ENCODE measurements around the gene TRMT2A.

TRMT2A gene

DNA sequence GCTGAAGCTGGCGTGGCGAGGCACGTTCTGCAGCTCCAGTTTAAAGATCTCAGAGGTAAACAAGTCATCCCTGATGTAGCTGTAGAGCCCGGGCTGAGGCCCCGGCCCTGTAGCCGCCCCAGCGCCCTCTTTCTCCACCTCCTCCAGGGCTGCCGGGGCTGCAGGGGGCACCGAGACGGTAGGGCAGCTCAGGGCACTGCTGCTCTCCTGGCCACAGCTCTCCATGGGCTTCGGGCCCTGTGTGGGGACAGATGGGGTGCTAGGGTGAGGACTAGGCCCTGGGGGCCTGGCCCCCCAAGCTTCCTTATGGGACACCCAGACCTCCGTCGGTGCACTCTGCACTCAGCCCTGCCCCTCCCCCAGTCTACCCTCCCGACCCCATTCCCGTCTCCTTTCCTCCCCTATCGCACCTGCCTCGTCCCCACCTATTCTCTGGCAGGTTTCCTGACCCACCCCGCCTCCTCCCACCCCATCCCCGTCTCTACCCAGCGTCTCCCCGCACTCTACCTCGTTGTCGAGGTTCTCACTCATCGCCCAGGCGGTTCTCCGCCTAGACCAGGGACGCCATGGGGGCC lies 563 bp downstream of the TRMT2A start:
- DNase-seq (ENCODE audit: low spot score) = no peak

DNA sequence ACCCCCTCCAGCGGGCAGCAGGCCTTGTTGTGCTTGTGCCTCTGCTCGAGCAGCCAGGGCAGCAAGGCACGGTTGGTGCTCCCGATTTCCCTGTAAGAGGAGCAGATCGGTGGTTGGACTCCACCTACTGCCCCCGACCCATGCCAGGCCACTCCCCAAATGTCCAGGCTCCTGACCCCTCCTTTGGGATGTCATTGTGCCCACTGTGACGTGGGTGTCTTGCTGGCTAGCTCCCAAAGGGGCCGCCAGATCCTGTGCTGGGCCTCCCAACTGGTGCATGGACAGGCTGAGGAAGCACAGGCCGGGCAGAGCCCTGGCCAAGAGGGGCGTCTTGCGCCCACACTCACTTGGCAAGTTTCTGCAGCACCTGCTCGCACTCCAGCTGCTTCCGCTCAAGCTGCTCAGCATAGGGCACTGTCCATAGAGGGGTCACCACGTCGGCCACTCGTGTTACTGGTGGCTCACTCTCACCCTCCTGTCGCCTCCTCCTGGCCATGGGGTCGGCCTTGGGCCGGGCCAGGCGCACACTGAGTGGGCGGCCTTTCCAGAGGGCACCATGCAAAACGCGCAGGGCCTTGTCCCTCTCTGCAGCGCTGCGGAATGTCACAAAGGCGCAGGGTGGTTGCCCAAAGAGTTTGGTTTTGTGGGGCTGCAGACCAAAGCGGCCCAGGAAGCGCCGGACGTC lies 1.2 kb downstream of the TRMT2A start, which contains the start of gene RANBP1:
RANBP1 (plus strand) TSS at position 414 of the 685 bp plus-strand sequence; CDS start at position 495, 81 bp downstream.
- DNase-seq (ENCODE audit: low spot score) = peak; percentile 52

DNA sequence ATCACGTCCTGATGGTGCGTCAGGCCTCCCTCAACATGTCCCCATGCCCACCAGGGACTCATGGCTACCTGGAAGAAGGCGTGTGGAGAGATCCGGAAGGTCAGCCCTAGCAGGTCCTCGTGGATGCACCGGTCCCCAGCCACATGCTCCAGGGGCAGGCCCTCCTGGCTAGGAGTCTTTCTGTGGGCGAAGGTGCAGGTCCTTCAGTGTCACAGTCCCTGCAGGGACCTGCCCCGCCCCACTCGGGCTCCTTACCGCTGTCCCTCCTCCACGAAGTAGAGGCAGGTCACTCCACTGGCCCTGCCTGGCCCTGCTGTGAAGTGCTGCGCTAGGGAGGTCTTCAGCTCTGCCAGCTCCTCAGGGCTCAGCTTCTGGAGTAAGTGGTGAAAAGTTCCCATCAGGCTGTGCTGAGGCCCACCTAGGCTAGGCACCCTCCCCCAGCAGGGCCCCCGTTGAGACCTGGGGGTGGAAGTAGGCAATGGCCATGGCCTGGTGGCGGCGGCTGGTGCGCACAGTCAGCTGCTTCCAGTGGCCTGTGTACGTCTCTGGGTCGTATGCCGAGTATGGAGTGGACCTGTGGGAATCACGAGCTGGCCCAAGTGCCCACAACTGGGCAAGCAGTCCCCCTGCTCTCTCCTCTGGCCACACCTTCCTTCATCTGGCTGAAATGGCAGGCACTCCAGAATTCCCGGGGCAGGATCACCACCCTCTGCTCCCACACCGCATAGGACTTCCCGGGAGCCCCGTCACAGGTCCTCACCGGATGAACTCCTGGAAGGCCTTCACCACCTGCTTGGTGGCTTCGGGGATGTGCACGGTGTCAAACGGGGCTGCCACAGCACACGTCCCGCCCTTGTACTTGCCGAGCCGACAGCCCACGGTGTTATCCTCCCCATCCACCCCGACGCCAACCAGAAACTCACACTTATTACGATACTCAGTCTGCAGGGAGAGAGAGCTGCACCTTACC lies 2.2 kb downstream of the TRMT2A start:
- no peak for DNase-seq (ENCODE audit: low spot score)

DNA sequence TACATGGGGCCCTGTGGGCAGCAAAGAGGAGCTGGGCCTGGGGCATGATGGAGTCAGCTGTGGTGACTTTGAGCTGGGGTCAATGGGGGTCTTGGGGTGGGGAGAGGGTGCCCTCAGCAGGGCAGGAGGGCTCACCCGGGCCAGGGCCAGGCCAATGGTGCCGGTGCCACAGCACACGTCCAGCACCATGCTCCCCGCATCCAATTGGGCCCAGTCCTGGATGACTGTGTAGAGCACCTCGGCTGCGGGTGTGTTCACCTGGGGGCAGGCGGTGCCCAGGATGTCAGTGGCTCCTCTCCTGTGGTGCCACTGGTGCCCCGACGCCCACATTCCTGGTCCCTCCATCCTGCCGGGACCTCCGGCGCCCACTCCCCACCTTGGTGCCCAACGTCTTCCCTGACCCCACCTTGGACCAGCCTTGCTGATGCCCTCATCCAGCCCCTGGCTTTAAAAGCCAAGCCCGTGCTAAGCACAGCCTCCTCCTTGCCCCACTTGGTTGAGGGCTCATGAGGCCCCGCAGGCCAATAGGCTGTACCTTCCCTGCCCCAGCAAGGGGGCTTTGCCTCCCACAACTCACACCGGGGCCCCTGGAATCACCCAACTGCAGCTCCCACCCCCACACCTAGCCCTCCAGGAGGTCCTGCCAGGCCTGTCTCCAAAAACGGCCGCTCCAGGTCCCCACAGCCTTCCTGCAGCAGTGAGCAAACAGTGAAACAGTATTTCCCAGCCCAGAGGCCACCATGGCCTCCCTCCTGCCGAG lies 3.3 kb downstream of the TRMT2A start:
- no peak for DNase-seq (ENCODE audit: low spot score)

DNA sequence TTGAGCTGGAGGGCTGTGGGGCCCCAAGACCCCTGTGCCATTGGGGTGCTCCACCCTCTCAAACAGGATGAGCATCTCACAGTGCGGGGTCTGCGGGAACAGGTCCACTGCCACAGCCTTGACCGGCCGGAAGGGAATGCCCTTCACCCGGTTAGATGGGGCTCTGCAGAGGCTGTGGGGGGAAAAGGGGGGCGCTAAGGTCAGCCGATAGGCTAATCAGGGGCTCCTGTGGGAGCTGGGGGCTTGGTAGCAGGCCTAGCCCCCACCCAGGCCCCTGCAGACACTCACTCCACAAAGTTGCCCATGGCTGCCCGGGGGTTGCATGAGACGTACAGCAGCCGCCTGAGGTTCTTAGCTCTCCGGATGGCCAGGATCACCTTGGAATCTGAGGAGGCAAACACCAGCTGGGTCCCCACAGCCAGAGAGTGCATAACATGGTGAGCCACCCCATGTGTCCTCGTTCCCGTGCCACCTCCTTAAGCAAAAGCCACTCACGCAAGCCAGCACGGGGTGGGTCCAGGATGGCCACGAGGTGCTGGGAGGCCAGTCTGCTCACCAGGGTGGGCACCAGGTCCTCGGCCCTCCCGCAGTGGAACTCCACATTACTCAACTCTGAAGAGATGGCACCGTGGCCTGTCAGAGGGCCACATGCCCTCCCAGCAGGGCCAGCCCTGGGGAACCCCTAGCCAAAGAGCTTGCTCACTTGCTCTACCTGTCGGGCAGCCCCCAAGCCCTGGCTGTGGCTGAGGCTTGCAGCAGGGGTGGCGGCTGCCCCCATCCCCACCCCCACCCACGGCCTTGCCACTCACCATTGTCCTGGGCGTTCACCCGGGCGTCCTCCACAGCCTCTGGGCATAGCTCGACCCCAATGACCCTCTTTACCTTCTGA lies 4.2 kb downstream of the TRMT2A start:
- no peak for DNase-seq (ENCODE audit: low spot score)

DNA sequence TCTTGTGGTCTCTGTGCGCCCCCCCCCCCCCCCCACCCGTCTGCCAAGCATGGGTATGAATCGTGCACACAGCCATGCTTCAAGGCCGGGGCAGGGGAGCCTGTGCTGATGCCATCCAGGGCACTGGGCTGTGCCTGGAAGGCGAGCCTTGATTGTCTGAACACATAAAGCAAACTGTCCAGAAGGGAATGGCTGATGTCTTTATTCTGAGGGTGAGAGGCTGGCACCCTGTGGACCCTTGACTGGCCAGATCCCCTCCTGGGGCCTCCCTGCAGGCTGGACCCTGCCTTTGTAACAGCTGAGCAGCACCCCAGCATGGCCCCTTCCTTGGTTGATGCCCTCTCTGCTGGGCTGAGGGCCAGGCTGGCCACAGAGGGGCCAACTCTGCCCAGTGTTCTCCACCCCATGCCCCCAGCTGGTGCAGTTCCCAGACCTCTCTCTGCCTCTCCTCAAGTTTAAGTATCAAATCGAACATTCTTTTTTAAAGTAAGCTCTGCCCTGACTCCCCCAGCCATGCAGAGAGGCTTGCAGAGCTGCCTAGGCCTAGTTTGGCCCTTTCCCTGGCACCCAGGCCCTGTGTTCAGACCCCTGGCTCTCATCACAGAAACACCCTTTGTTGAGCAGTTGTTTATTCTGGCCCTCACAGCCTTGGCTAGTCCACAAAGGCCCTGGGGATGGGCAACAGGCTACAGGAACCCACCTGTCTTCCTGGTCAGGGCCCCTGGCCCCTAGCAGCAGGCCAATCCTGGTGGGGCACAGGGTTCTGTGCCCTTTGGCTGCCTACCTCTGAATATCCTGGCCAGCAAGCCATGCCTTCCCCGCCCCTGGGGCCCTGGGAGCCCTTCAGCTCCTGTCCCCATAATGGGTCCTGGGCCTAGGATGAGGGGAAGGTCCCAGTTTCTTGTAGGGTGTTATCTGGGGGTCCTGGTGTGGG lies 5.1 kb downstream of the TRMT2A start:
- DNase-seq (ENCODE audit: low spot score) = no peak

DNA sequence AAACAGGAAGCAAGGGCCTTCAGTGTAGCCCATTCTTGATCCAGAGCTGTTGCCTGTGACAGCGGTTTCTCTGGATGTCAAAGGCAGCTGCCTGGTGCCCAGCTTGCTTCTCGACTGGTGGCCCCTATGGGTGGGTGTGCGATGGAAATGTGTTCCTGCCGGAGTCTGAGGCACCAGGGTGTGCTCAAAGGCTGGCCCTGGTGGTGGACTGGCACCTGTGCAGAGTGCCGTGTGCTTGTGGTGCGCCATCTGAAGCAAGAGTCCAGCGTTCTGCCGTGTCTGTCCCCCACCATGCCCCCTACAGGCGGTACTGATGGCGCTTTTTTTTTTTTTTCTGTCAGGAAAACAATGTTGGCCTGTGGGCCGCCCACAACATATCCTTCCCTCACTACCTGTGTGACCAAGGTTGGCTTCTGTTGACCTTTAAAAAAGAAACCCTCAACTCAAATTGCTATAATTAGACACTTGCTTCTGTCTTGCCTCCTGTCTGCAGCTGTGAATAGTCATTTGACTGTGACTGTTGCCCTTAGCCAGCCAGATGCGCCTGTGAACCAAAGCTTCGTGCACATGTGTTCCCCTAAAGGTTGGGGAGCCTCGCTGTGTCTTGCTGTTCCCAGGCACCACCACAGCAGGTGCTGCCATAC lies 5.9 kb downstream of the TRMT2A start:
- DNase-seq (ENCODE audit: low spot score) = peak; percentile 53

DNA sequence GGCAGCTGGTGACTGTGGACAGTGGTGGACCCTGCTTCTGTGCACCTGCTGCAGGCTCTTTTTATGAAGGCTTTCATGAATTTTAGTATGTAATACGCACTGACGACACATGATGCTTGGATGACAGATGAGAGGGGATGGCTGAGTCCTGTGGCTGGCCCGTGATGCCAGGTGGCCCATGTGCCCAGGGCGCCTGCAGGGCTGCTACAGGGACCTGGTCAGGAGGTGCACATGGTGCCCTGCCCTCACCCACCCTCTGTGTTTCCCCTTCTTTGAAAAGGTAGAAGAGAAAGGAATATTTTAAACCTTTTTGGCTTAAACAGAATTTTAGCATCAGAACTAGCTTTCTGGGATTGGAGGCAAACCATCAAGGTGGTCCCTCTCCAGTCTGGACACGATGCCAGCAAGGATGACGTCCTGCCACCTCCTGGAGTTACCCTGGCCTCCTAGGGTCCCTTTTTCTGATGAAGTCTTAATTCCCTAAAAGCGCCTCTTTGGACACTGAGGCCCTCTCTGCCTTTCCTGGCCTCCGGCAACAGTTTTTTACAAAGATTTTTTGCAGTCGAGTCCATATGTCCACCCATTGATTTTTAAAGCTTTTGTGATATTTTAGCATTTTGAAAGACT lies 6.6 kb downstream of the TRMT2A start:
- no peak for DNase-seq (ENCODE audit: low spot score)

DNA sequence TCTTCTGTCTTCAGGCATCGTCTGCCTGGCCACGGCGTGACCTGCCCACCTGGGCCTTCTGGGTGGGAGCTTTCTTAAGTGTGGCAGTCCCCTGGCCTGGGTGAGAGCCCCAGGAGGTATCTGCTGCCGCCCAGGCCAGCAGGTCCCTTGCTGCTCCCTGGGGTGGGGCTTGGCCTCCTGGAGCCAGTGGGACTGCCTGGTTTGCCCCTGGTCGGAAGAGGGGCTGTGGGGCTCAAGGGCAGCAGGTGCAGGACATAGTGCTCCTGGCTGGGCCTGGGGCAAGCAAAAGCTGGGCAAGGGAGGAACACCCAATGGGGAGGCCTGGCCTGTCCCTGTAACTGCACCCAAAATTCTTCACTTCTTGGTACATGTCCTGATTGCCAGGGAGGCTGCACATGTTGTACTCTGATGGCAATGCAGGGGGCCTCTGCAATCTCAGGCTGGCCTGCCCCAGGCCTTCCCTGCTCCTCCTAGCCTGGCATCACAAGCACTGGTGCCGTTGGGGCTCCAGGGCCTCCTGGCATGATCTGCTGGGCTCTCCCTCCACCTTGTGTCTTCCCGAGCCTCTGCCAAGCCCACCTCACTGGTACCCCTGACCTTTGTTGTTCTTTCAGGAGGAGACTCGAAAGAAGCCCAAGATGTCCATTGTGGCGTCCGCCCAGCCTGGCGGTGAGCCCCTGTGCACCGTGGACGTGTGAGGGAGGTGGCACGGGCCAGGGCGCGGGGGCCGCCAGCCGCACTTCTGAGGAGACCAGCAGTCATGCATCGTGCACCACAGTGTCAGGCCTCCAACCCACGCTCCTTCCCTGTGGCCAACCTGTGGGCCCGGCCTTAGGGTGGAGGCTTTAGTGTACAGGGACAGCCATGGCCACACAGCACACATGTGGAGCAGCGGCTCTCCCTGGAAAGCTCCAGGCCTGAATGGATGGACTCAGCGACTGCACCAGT lies 7.3 kb downstream of the TRMT2A start:
- DNase-seq (ENCODE audit: low spot score) = no peak

DNA sequence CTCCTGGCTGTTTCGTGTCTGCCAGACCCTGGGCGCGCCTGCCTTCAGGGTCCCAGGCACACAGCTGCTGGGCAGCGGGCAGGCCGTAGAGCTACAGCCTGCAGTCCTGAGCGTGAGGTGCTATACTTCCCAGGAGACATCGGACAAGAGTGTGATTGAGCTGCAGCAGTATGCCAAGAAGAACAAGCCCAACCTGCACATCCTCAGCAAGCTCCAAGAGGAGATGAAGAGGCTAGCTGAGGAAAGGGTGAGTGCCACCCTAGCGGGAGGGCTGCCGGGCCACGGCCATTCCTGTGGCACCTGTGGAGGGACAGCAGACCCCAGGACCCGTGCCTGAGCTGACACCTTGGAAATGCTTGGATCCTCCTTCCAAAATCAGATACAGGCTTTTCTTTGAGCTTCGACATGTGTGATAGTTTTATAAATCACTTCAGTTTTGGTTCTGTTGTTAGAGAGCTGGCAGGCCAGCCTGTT lies 8.2 kb downstream of the TRMT2A start:
- no peak for DNase-seq (ENCODE audit: low spot score)

DNA sequence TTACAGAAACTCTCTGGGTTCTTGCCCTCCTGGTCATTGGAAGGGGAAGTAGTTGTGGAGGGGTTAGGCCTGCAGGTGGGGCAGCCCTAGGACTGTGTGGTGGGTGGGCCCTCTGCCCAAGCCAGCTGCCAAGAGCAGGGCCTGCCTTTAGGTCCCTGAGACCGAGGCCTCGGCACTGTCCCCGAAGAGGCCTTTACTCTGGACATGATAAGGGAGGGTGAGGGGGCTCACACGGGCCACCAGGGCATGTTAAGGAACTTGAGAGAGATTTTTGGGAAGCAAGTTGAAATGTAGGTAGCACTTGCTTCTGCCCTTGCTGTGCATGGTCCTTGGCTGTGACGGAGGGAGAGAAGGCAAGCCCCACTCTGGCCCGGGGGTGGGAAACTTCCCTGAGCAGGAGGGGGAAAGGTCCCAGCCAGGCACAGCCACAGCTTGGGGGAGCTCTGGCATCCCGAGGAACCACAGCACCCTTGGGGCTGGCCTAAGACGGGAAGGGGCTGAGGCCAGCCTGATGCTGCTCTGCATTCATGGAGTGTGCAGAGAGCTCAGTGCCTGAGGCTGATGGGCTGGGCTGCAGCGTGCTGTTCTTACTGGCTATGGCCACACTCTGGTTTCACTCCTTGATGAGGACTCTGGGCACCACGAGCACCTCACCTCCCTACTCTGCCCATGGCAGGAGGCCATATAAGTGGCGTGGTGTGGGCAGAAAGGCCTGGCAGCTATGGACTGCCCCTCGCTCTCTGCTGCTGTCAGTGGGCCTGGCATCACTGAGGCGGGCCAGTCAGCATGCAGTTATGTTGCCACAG lies 8.9 kb downstream of the TRMT2A start:
- DNase-seq (ENCODE audit: low spot score) = no peak

DNA sequence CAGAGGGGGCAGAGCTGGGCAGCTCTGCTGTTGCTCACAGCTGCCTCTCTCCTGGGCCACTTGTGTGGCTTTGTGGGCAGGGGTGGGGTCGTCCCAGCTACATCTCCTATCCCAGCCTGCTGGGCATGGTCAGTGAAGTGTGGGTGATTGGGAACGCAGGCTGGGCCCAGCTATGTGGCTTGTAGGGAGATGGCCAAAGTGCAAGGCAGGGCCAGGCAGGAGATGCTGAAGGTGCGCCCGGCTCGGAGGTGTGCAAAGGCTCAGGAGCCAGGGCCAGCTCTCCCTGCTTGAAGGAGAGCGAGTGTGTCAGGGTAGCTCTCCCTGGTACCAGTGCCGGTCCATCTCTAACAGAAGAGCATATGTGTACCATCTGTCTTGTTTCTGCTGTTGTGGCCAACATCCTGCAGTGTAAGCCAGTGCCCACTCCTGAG lies 9.5 kb downstream of the TRMT2A start:
- no peak for DNase-seq (ENCODE audit: low spot score)

DNA sequence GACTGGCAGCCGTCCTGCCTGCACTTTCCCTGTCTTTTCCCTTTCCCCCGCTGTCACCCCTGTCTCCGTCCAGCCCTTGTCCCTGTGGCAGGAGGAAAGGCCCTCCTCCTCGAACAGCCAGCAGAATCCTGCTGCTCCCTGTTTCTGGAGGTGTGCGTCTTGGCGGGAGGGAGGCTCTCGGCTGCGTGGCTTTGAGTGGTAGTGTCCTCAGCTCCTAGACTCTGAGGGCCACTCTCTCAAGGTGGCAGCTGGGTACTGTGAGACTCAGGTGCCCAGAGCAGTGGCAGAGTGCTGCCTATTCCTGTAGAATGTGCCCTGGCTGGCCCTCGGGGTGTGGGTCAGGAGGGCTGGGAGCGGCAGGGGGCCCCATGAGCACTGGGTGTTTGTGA lies 10.2 kb downstream of the TRMT2A start:
- no peak for DNase-seq (ENCODE audit: low spot score)

DNA sequence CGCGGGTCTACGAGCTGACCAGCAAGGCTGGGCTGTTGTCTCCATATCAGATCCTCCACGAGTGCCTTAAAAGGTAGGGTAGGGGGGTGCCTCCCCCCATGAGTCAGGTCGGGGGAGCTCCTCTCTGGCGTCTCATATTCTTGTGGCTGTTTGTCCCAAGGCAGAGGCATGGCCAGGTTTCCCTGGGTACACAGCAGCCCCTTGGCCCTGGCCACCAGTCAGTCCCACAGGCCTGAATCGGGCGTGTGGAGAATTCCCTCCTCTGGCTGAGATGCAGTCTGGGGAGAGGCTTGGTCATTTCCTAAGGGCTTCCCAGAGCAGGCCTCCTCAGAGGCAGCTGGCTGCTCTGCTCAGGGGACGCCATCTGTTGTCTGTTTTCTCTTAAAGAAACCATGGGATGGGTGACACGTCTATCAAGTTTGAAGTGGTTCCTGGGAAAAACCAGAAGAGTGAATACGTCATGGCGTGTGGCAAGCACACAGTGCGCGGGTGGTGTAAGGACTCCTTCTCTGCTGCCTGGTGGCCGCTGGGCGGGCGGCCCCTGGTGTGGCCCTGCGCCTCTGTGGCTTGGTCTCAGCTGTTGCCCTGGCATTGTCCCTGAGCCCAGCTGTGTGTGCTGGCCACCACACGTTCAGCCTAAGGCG lies 10.7 kb downstream of the TRMT2A start:
- no peak for DNase-seq (ENCODE audit: low spot score)

DNA sequence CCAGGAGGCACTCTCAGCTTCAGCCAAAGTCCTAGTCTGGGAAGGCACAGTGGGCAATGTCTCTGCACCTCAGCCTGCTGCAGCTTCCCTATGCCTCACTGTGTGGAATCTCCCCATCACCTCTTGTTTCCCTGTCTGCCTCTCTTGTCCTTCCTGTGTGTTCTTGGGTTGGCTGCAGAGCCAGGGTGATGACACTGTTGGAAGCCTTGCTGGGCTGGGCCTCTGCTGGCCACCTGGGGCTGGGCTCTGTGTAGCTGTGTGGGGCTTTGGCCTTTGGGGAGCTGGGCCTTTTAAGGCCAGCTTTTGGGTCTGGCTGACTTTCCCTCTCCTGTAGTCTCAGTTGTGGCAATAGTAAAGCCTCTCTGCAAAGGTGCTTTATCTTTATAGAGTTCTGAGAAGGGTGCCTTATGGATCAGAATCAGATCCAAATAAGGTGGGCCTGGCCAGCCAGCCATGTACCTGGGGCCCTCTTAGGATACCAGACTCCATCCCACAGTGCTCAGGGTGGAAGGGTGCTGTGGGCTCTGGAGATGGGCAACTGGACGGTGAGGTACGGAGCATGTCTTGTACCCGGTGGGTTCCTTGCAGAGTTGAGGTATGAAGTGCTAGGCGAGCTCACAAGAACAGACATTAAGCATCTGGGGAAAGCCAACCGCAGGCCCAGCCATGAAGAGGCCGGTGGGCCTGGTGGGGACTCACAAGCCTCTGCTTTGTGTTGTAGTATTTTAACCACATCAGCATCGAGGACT lies 11.4 kb downstream of the TRMT2A start:
- DNase-seq (ENCODE audit: low spot score) = no peak
